Gastrocnemius medialis (tissue), 4 donors: ENCODE results near the gene HEXIM2. TPM values are rescaled to one million over a fixed set of nuclear protein-coding genes. Genes with fewer than 3 reads are reported as not detected.

Source experiments
- ATAC-seq, 2 donors: fragments of 150-250 bp; one replicate each; pipeline ENCODE4 v1.9.1; 2016
- DNase-seq, 2 donors: peaks; one replicate each; pipeline ENCODE4 v3.0.0-alpha.2; 2019
- H3K27ac ChIP-seq, 4 donors: fragments of 200-600 bp; sonication (generic); 1 replicate in 1 of 4; 2 replicates in 3 of 4; pipeline ENCODE4 v1.5.1; 2016 to 2018; ENCODE audit warnings: mild to moderate bottlenecking in 2 of 4, moderate library complexity in 1 of 4
- H3K27me3 ChIP-seq, 3 donors: fragments of 200-600 bp; sonication (generic) in 2 of 3; 1 replicate in 1 of 3; 2 replicates in 2 of 3; pipeline versions ENCODE4 v1.5.1 to v1.6.0; 2016 to 2019; ENCODE audit warnings: mild to moderate bottlenecking in 1 of 3, moderate library complexity in 1 of 3
- H3K36me3 ChIP-seq, 2 donors: fragments of 200-600 bp; sonication (generic) in 1 of 2; one replicate each; pipeline ENCODE4 v1.5.1; 2017 to 2018
- H3K4me1 ChIP-seq, 2 donors: fragments of 200-600 bp; sonication (generic) in 1 of 2; one replicate each; pipeline ENCODE4 v1.5.1; 2016 to 2017; ENCODE audit warnings: mild to moderate bottlenecking in 2 of 2
- H3K4me3 ChIP-seq, 4 donors: fragments of 200-600 bp; sonication (generic) in 3 of 4; 1 replicate in 1 of 4; 2 replicates in 3 of 4; pipeline ENCODE4 v1.5.1; 2016 to 2019; ENCODE audit warnings: mild to moderate bottlenecking in 2 of 4
- H3K9me3 ChIP-seq, 3 donors: fragments of 200-600 bp; sonication (generic) in 2 of 3; 1 replicate in 1 of 3; 2 replicates in 2 of 3; pipeline ENCODE4 v1.5.1; 2016 to 2019
- POLR2A ChIP-seq, 2 donors: fragments of 450-650 bp; IDR thresholded peaks; one replicate each; pipeline ENCODE4 v1.6.1; 2017; ENCODE audit warnings: antibody characterized with exemption in 2 of 2, mild to moderate bottlenecking in 2 of 2, moderate library complexity in 2 of 2
- in situ Hi-C, 4 donors: fragments of 200-750 bp; cut with MboI; loops; one replicate each; pipeline versions ENCODE4 v1.15.0 to v1.8.0; 2017; ENCODE audit warnings: low sequenced_read_pairs in 4 of 4
- intact Hi-C: fragments of 100-400 bp; cut with DNase I; formaldehyde crosslinking; loops from one replicate; pipeline ENCODE4 v1.15.1; 2023; ENCODE audit warnings: low total_unique reads
- total RNA-seq, 4 donors: library from RNA; depleted of rRNA; stranded (reverse); fragments of >200 nt; gene quantifications; one replicate each; pipeline versions ENCODE4 v1.1.0 to v1.2.3, GENCODE V29; 2016
- TF ChIP-seq, protein P1 (sequence below), 5 experiments: fragments of 450-650 bp in 3 of 5; fragments of 200-600 bp in 2 of 5; sonication (generic) in 2 of 5; IDR thresholded peaks in 4 of 5; conservative IDR thresholded peaks in 1 of 5; 1 replicate in 4 of 5; 2 replicates in 1 of 5; pipeline ENCODE4 v1.5.1; 2016 to 2019; ENCODE audit warnings: antibody characterized with exemption in 5 of 5, mild to moderate bottlenecking in 3 of 5, moderate library complexity in 3 of 5

The HEXIM2 gene
- total RNA-seq, 4 donors from 2014 or later, result 31.4 to 70.8 (median 64.9) TPM

DNA sequence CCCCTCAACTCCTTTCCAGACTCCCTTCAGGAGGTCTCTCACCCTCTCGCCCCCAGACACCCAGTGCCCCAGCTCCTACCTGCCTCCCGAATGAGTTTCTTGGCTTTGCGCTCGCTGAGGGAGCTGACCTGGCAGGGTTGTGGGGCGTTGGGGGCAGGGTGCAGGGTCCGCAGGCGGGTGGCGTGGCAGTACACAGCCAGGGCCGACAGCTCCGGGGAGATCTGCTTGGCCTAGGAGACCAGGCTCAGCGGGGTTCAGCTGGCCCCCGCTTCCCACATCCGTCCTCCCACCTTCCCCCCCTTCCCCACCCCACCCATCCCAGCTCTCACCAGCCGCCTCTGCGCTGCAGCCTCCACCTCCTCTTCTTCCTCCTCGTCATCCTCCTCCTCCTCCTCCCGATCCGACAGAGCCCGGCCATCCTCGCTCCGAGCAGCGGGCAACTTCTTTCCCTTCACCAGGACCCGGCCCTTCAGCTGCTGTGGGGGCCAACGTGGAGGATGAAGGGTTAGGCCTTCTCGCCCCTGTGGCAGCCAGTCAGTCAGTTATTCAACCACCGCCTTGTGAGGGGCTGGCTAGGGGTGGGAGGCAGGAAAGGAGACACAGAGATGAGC lies 46.6 kb upstream of the HEXIM2 start:
- no peak overlapping the region for H3K27ac ChIP-seq
- no peak for ATAC-seq
- TF ChIP-seq POLR2A (IDR thresholded peaks at IDR 0.05), result no peak
- TF ChIP-seq, protein P1, sequence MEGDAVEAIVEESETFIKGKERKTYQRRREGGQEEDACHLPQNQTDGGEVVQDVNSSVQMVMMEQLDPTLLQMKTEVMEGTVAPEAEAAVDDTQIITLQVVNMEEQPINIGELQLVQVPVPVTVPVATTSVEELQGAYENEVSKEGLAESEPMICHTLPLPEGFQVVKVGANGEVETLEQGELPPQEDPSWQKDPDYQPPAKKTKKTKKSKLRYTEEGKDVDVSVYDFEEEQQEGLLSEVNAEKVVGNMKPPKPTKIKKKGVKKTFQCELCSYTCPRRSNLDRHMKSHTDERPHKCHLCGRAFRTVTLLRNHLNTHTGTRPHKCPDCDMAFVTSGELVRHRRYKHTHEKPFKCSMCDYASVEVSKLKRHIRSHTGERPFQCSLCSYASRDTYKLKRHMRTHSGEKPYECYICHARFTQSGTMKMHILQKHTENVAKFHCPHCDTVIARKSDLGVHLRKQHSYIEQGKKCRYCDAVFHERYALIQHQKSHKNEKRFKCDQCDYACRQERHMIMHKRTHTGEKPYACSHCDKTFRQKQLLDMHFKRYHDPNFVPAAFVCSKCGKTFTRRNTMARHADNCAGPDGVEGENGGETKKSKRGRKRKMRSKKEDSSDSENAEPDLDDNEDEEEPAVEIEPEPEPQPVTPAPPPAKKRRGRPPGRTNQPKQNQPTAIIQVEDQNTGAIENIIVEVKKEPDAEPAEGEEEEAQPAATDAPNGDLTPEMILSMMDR (IDR thresholded peaks at IDR 0.05 in 4 of 5, conservative IDR thresholded peaks at IDR 0.05 in 1 of 5), result no peak
- peaks cover 28 to 30% of the 10 kb centered on the region in 2 donors for H3K4me1 ChIP-seq
- H3K36me3 ChIP-seq, result peaks cover 0 to 15% of the 10 kb centered on the region in 2 donors
- in situ Hi-C loops (loop anchor here in 1 of 4 donors (25.0 kb wide), 1 partner anchor 203 kb away; the partner anchor contains the start of gene GFAP), intact Hi-C loops (no loop called here)
- H3K9me3 ChIP-seq, result no peaks in the 10 kb centered on the region
- H3K4me3 ChIP-seq, result no peak overlapping the region
- DNase-seq, result no peak
- H3K27me3 ChIP-seq, result no peaks in the 10 kb centered on the region

DNA sequence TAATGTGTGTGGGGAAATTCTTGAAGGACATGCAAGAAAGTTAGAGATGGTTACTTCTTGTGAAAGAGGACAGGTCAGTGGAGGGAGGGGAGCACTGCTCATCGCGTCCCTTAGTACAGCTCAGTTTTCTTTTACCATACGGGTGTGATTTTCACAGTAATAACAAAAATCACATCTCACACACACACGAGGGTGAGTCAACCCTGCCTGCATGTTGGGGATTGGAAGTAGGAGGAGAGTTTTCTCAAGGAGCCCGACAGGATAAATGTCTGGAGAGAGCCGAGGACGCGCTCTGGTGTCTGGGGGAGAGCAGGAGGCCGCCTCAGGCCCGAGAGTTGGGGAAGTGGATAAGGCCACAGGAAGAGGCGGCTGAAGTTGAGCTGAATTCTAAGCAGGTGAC lies 45.8 kb upstream of the HEXIM2 start:
- DNase-seq, result no peak
- intact Hi-C loops, result no loop called here
- H3K27me3 ChIP-seq, result no peaks in the 10 kb centered on the region
- peaks cover 20 to 22% of the 10 kb centered on the region in 2 donors for H3K4me1 ChIP-seq
- no peak for TF ChIP-seq POLR2A (IDR thresholded peaks at IDR 0.05)
- TF ChIP-seq, protein P1 (IDR thresholded peaks at IDR 0.05 in 4 of 5, conservative IDR thresholded peaks at IDR 0.05 in 1 of 5), result no peak
- in situ Hi-C loops, result loop anchor here in 1 of 4 donors (25.0 kb wide), 1 partner anchor 204 kb away; the partner anchor contains the start of gene GFAP
- no peaks in the 10 kb centered on the region for H3K9me3 ChIP-seq
- peaks cover 0 to 15% of the 10 kb centered on the region in 2 donors for H3K36me3 ChIP-seq
- H3K27ac ChIP-seq, result no peak overlapping the region
- ATAC-seq, result no peak
- H3K4me3 ChIP-seq, result no peak overlapping the region

DNA sequence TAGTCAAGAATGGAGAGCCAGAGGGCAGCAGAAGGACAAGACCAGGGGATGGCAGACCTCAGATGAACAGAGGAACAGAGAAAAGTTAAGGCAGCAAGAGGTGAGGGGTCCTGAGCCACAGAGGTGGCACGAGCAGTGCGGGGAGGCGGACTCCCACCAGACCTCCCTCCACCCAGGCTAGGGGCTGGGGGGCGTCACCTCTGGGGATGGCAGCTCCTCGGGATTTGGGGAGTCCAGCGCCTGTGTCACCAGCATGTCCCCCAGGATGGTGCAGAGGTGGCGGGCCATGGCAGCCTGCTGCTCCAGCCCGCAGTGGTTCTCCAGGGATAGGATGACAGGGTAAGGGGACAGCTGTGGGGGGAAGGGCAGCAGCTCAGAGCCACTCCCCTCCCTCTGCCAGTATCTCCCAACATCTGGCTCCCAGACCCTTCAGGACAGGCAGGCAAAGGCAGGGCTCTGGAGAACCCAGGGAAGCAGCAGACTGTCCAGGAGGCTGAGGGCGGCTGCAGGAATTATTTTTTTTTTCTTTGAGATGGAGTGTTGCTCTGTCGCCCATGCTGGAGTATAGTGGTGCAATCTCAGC lies 45.1 kb upstream of the HEXIM2 start:
- Histone ChIP-seq H3K27ac (no peak overlapping the region), H3K36me3 (peaks cover 0 to 15% of the 10 kb centered on the region in 2 donors), H3K4me1 (peaks cover 16% of the 10 kb centered on the region in 2 donors), H3K4me3 (no peak overlapping the region), H3K9me3 (no peaks in the 10 kb centered on the region), H3K27me3 (no peaks in the 10 kb centered on the region)
- TF ChIP-seq, protein P1 (IDR thresholded peaks at IDR 0.05 in 4 of 5, conservative IDR thresholded peaks at IDR 0.05 in 1 of 5), result no peak
- TF ChIP-seq POLR2A (IDR thresholded peaks at IDR 0.05), result no peak
- in situ Hi-C loops, result loop anchor here in 1 of 4 donors (25.0 kb wide), 1 partner anchor 204 kb away; the partner anchor contains the start of gene GFAP
- DNase-seq, result no peak
- intact Hi-C loops, result no loop called here
- no peak for ATAC-seq

GRCh38 chr17:45117334-45117733 lies 44.3 kb upstream of the HEXIM2 start:
- Histone ChIP-seq H3K36me3 (peaks cover 0 to 15% of the 10 kb centered on the region in 2 donors), H3K27ac (no peak overlapping the region), H3K4me3 (no peak overlapping the region), H3K4me1 (peaks cover 8 to 12% of the 10 kb centered on the region in 2 donors), H3K27me3 (no peaks in the 10 kb centered on the region), H3K9me3 (no peaks in the 10 kb centered on the region)
- ATAC-seq (no peak), DNase-seq (no peak)
- TF ChIP-seq, protein P1 (IDR thresholded peaks at IDR 0.05 in 4 of 5, conservative IDR thresholded peaks at IDR 0.05 in 1 of 5), result no peak
- TF ChIP-seq POLR2A (IDR thresholded peaks at IDR 0.05), result no peak
- in situ Hi-C loops (loop anchor here in 1 of 4 donors (25.0 kb wide), 1 partner anchor 205 kb away; the partner anchor contains the start of gene GFAP), intact Hi-C loops (no loop called here)
